ENCODE measurements around the gene RNF166. TPM values are rescaled to one million over a fixed set of nuclear protein-coding genes. Genes with fewer than 3 reads are reported as not detected.

Gene RNF166
- total RNA-seq, 6 experiments from 2014 or later = 10.3 to 18.3 (median 13.2) TPM

DNA sequence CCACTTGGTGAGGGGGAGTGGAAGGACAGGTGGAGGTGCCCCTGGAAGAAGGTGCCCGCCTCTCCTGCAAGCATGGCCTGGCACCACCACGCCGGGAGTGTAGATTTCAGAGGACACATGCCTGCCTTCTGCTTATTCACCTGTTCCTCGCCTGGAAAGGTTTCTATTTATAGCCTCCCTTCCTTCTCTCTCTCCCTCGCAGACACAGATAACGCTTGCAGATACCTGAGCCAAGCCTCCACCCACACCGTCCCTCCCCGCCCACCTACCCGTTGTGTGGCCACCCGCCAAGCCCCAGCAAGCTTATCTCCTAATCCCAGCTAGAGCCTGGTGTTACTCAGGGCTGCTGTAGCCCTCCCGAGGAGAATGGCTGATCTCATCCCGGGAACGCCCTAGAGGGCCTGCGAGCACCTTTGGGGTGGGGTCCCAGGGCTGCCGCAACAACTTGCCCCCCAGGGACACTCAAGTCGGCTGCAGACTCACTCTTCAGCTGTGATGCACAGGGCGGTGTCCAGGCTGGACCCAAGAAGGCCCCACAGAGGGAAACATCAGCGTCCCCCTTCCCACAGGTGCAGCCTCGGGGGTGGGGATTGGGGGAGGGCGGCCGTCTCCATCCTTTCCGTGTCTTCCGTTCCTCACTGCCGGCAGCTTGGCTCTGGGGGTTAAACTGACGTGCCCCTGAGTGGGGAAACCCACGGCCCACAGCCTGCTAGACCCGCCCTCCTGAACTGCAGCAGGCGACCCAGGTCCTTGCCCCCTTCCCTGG is 18.0 kb downstream of the RNF166 start:
- Mint-ChIP-seq H3K27me3 (ENCODE audit: insufficient read depth) (peaks cover 31% of the 10 kb centered on the region), H3K36me3 (ENCODE audit: low read depth) (no peaks in the 10 kb centered on the region), H3K4me1 (ENCODE audit: low read depth) (0 out of 2 replicates have a peak, but pooled peaks cover 8% of the 10 kb centered on the region), H3K4me3 (no peak overlapping the region), H3K27ac (no peak overlapping the region), H3K9me3 (no peaks in the 10 kb centered on the region)
- TF ChIP-seq, protein P1, sequence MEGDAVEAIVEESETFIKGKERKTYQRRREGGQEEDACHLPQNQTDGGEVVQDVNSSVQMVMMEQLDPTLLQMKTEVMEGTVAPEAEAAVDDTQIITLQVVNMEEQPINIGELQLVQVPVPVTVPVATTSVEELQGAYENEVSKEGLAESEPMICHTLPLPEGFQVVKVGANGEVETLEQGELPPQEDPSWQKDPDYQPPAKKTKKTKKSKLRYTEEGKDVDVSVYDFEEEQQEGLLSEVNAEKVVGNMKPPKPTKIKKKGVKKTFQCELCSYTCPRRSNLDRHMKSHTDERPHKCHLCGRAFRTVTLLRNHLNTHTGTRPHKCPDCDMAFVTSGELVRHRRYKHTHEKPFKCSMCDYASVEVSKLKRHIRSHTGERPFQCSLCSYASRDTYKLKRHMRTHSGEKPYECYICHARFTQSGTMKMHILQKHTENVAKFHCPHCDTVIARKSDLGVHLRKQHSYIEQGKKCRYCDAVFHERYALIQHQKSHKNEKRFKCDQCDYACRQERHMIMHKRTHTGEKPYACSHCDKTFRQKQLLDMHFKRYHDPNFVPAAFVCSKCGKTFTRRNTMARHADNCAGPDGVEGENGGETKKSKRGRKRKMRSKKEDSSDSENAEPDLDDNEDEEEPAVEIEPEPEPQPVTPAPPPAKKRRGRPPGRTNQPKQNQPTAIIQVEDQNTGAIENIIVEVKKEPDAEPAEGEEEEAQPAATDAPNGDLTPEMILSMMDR (IDR thresholded peaks at IDR 0.05) = no peak
- DNase-seq = no peak

DNA sequence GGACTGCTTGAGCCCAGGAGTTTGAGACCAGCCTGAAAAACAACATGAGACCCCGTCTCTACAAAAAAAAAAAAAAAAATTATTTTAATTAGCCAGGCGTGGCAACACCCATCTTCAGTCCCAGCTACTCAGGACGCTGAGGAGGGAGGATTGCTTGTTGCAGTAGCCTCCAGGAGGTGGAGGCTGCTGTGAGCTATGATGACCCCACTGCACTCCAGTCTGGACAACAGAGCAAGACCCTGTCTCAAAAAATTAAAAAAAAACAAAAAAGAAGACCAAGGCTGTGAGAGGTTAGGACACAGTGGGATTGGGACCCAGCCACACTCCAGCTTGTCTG is 18.6 kb downstream of the RNF166 start:
- Mint-ChIP-seq H3K9me3 (no peaks in the 10 kb centered on the region), H3K4me1 (ENCODE audit: low read depth) (0 out of 2 replicates have a peak, but pooled peaks cover 8% of the 10 kb centered on the region), H3K27me3 (ENCODE audit: insufficient read depth) (peaks cover 31% of the 10 kb centered on the region), H3K36me3 (ENCODE audit: low read depth) (no peaks in the 10 kb centered on the region), H3K27ac (no peak overlapping the region), H3K4me3 (no peak overlapping the region)
- TF ChIP-seq, protein P1 (IDR thresholded peaks at IDR 0.05) = no peak
- DNase-seq = no peak

DNA sequence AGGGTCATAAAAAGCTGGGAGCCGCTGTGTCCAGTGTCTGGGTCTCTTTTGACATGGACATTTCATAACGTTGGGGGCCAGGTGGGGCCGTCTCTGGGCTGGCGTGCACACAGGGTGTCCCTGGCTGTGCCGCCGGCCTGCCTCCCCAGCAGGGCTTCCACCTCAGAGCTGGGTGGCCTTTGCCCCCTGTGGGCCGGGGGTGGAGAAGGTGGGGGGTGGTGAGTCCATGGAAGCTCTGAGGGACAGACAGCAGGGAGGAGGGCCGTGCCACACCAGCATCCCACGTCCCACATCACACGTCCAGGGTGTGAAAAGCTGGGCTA is 19.0 kb downstream of the RNF166 start:
- Mint-ChIP-seq H3K4me1 (ENCODE audit: low read depth) (0 out of 2 replicates have a peak, but pooled peaks cover 9% of the 10 kb centered on the region), H3K9me3 (no peaks in the 10 kb centered on the region), H3K4me3 (no peak overlapping the region), H3K27ac (no peak overlapping the region), H3K36me3 (ENCODE audit: low read depth) (no peaks in the 10 kb centered on the region), H3K27me3 (ENCODE audit: insufficient read depth) (peaks cover 32% of the 10 kb centered on the region)
- DNase-seq = no peak
- TF ChIP-seq, protein P1 (IDR thresholded peaks at IDR 0.05) = no peak

DNA sequence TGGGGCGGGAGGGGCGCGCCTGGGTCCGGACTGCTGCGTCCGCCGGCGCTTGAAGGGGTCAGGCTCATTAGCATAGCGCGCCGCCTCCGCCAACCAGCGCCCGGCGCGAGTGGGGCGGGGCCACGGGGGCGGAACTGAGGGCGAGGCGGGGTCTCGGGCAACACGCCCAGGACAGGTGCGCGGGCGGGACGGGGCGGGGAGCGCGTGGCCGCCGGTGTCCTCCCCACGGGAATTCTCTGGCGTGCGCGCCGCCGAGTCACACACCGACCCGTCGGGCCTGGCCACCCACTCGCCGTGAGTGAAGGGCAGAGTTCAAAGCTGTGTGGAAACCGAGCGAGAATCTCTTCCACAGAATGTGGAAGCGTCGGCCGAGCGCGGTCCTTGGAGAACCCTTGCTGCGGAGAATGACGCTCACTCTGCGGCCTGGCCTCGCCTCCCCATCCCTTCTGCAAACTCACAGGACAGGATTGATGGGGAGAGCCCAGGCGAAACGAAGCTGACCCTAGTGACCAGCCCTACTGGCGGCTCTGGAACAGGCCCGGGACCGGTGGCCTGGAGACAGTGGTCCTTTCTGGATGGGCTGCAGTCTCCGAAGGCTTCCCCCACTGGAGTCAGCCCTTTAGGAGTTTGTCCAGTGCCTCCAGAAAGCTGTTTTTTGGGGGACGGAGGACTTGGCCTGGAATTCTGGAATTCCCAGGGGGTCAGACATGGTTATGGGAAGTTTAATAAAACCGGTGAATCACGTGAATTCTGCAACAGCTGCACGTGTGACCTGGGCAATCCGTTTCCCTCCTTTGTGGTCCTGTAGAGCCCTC is 19.6 kb downstream of the RNF166 start, which contains the start of gene SNAI3:
Gene SNAI3, minus strand, starts transcription at position 69 of the 815 bp plus-strand sequence. CDS start 101 bp downstream, outside the sequence.
- peaks cover 36% of the 10 kb centered on the region for H3K27me3 Mint-ChIP-seq (ENCODE audit: insufficient read depth)
- peak within 1 kb of the TSS; percentile 28; the same call in 1 of the 2 replicates for H3K4me3 Mint-ChIP-seq
- DNase-seq = no peak
- H3K4me1 Mint-ChIP-seq (ENCODE audit: low read depth) = 0 out of 2 replicates have a peak, but pooled peaks cover 14% of the 10 kb centered on the region
- TF ChIP-seq, protein P1 (IDR thresholded peaks at IDR 0.05) = no peak
- no peak within 1 kb of the TSS for H3K27ac Mint-ChIP-seq
- H3K36me3 Mint-ChIP-seq (ENCODE audit: low read depth) = no peaks in the 10 kb centered on the region
- no peaks in the 10 kb centered on the region for H3K9me3 Mint-ChIP-seq

DNA sequence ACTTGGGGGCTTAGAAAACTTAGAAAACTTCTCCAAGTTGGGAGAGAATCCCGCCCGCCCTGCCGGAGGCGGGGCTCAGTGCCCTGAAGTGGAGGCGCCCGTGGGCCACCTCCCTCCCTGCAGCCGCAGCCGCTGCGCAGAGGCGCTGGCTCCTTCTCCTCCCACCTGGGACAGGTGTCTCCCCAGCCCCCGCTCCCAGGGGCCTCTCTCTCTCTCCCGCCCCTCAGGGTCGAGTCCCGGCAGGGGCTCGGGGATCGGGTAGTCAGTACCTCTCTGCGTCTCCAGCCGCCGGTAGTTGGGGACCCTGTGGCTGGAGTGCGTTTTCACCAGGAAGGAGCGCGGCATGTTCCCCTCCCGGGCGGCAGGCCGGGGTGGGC is 20.2 kb downstream of the RNF166 start:
- Mint-ChIP-seq H3K4me3 (peak overlapping the region; percentile 28; the same call in 1 of the 2 replicates), H3K4me1 (ENCODE audit: low read depth) (0 out of 2 replicates have a peak, but pooled peaks cover 16% of the 10 kb centered on the region), H3K9me3 (no peaks in the 10 kb centered on the region), H3K27me3 (ENCODE audit: insufficient read depth) (peaks cover 36% of the 10 kb centered on the region), H3K27ac (no peak overlapping the region), H3K36me3 (ENCODE audit: low read depth) (no peaks in the 10 kb centered on the region)
- DNase-seq = no peak
- TF ChIP-seq, protein P1 (IDR thresholded peaks at IDR 0.05) = no peak

Measured in HFFc6 (cell line).